DOHH2 (cell line): Measurements from ENCODE around the gene FOXF2.

ENCODE experiments used
- CTCF ChIP-seq: fragments of 200-600 bp; sonication (generic); IDR thresholded peaks from one replicate; pipeline ENCODE4 v1.5.1; 2014; ENCODE audit warnings: antibody characterized with exemption, mild to moderate bottlenecking, low read depth, low read length; ENCODE audit not compliant: poor library complexity, severe bottlenecking
- EZH2phosphoT487 ChIP-seq: fragments of 200-600 bp; sonication (generic); IDR thresholded peaks from 2 replicates; pipeline ENCODE4 v1.6.1; 2017; ENCODE audit warnings: borderline replicate concordance, mild to moderate bottlenecking, antibody characterized with exemption, low read length, moderate library complexity, mixed read lengths

- TF ChIP-seq CTCF (no peak), EZH2phosphoT487 (no peak)
These were observed 13.0 kb downstream of the FOXF2 start for GRCh38 chr6:1402369-1402768.
